Ovary (tissue), 3 donors: Measurements from ENCODE around the gene KDM2A.
"Not testable (repeated sequence)": the region's sequence is repeated elsewhere in the genome, so short reads cannot be mapped to it uniquely, and the experiment has no call there.

Source experiments
- EP300 ChIP-seq: sonication (generic); formaldehyde crosslinking; IDR thresholded peaks from one replicate; pipeline ENCODE4 v1.6.1; 2017; ENCODE audit warnings: antibody characterized with exemption
- POLR2A ChIP-seq: fragments of 450-650 bp; IDR thresholded peaks from one replicate; pipeline ENCODE4 v1.6.1; 2017; ENCODE audit warnings: antibody characterized with exemption, mild to moderate bottlenecking, moderate library complexity
- TF ChIP-seq, protein P1 (sequence below), 3 donors: fragments of 450-650 bp in 2 of 3; fragments of 200-600 bp in 1 of 3; IDR thresholded peaks; one replicate each; pipeline versions ENCODE4 v1.5.1 to v1.8.0; 2016 to 2022; ENCODE audit warnings: antibody characterized with exemption in 3 of 3, mild to moderate bottlenecking in 1 of 3
- donor health status: DM: no; HTN: no; CAD: no.

DNA sequence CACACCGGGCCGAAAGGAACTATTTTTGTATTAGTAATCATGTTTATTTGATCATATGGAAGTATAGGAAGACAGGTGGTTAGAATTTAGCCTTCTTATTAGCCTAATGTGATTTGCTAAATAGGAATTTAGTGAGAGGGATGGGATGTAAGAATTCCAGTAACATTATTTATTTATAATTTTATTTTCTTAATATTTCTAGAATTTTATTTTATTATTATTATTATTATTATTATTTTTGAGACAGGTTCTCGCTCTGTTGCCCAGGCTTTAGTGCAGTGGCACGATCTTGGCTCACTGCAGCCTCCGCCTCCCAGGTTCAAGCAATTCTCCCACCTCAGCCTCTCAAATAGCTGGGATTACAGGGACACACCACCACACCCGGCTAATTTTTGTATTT, 90.2 kb downstream of the KDM2A start:
- not testable (repeated sequence) for TF ChIP-seq POLR2A, EP300
- TF ChIP-seq, protein P1, sequence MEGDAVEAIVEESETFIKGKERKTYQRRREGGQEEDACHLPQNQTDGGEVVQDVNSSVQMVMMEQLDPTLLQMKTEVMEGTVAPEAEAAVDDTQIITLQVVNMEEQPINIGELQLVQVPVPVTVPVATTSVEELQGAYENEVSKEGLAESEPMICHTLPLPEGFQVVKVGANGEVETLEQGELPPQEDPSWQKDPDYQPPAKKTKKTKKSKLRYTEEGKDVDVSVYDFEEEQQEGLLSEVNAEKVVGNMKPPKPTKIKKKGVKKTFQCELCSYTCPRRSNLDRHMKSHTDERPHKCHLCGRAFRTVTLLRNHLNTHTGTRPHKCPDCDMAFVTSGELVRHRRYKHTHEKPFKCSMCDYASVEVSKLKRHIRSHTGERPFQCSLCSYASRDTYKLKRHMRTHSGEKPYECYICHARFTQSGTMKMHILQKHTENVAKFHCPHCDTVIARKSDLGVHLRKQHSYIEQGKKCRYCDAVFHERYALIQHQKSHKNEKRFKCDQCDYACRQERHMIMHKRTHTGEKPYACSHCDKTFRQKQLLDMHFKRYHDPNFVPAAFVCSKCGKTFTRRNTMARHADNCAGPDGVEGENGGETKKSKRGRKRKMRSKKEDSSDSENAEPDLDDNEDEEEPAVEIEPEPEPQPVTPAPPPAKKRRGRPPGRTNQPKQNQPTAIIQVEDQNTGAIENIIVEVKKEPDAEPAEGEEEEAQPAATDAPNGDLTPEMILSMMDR (IDR thresholded peaks at IDR 0.05): not testable (repeated sequence)
